Measurements from ENCODE around the gene KRT77.
"Not testable (repeated sequence)": the region's sequence is repeated elsewhere in the genome, so short reads cannot be mapped to it uniquely, and the experiment has no call there.

The KRT77 gene

GRCh38 chr12:52703424-52703823 lies at the start of gene KRT77:
KRT77 (minus strand) TSS chr12:52703524; CDS start chr12:52703434, 90 bp downstream.
- DNase-seq: no peak

GRCh38 chr12:52752516-52752915 lies 49.2 kb upstream of the KRT77 start:
- no peak for DNase-seq

GRCh38 chr12:52751795-52752194 lies 48.5 kb upstream of the KRT77 start:
- no peak for DNase-seq

- DNase-seq: not testable (repeated sequence)
Observed at GRCh38 chr12:52750532-52750931, 47.2 kb upstream of the KRT77 start.

- no peak for DNase-seq
Observed at GRCh38 chr12:52749827-52750226, 46.5 kb upstream of the KRT77 start.

- no peak for DNase-seq
Observed at GRCh38 chr12:52748578-52748977, 45.3 kb upstream of the KRT77 start.

GRCh38 chr12:52745554-52745953 lies 42.2 kb upstream of the KRT77 start:
- no peak for DNase-seq

- no peak for DNase-seq
Observed at GRCh38 chr12:52744493-52745156, 41.3 kb upstream of the KRT77 start.

- DNase-seq: no peak
Observed at GRCh38 chr12:52742822-52743457, 39.6 kb upstream of the KRT77 start.

- DNase-seq: no peak
Observed at GRCh38 chr12:52742196-52742580, 38.9 kb upstream of the KRT77 start.

- no peak for DNase-seq
Observed at GRCh38 chr12:52741375-52742195, 38.3 kb upstream of the KRT77 start.

GRCh38 chr12:52740584-52740983 lies 37.3 kb upstream of the KRT77 start:
- DNase-seq: no peak

- no peak for DNase-seq
Observed at GRCh38 chr12:52739963-52740362, 36.6 kb upstream of the KRT77 start.

- DNase-seq: no peak
Observed at GRCh38 chr12:52735816-52736632, 32.7 kb upstream of the KRT77 start.

GRCh38 chr12:52735106-52735505 lies 31.8 kb upstream of the KRT77 start:
- DNase-seq: no peak

- no peak for DNase-seq
Observed at GRCh38 chr12:52730793-52731192, 27.5 kb upstream of the KRT77 start.

GRCh38 chr12:52730383-52730782 lies 27.1 kb upstream of the KRT77 start:
- DNase-seq: no peak

GRCh38 chr12:52729147-52729546 lies 25.8 kb upstream of the KRT77 start:
- DNase-seq: no peak

- no peak for DNase-seq
Observed at GRCh38 chr12:52728374-52728773, 25.1 kb upstream of the KRT77 start.

GRCh38 chr12:52727037-52727436 lies 23.7 kb upstream of the KRT77 start:
- no peak for DNase-seq

- DNase-seq: no peak
Observed at GRCh38 chr12:52726451-52726850, 23.1 kb upstream of the KRT77 start.

- no peak for DNase-seq
Observed at GRCh38 chr12:52724384-52724783, 21.1 kb upstream of the KRT77 start.

GRCh38 chr12:52722680-52723079 lies 19.4 kb upstream of the KRT77 start:
- no peak for DNase-seq

Data from NCI-H774 (cell line).